Bronchial epithelial cell (primary cell): ENCODE measurements around the gene ARRDC2. TPM values are rescaled to one million over a fixed set of nuclear protein-coding genes. Genes with fewer than 3 reads are reported as not detected.

Experiments
- DNase-seq: peaks from one replicate; pipeline ENCODE4 v3.0.0-alpha.2; 2010; ENCODE audit warnings: low read depth
- FAIRE-seq: peaks from 2 replicates; lab custom pipeline; 2011; peaks lifted over from hg19 to GRCh38; lab: Jason Lieb, UNC
- H3K27me3 ChIP-seq: 2 replicates; pipeline ENCODE4 v1.5.1; 2011; ENCODE audit warnings: low read length; ENCODE audit not compliant: control insufficient read depth, insufficient read depth
- H3K36me3 ChIP-seq: 2 replicates; pipeline ENCODE4 v1.5.1; 2011; ENCODE audit warnings: low read length; ENCODE audit not compliant: control insufficient read depth, insufficient read depth
- H3K4me3 ChIP-seq: 2 replicates; pipeline ENCODE4 v1.5.1; 2011; ENCODE audit warnings: mild to moderate bottlenecking, low read depth, low read length, control low read depth
- CTCF ChIP-seq: IDR thresholded peaks from 2 replicates; pipeline ENCODE4 v1.5.1; 2011; ENCODE audit warnings: mild to moderate bottlenecking, moderate library complexity, low read length, control low read depth, inconsistent platforms; ENCODE audit not compliant: insufficient read depth, severe bottlenecking
- total RNA-seq: library from RNA; depleted of rRNA; stranded (reverse); fragments of >200 nt; gene quantifications from 2 replicates; pipeline ENCODE4 v1.2.1, GENCODE V29; 2014

ARRDC2 gene
- total RNA-seq, 1 donor from 2014 or later = 6.1 TPM

DNA sequence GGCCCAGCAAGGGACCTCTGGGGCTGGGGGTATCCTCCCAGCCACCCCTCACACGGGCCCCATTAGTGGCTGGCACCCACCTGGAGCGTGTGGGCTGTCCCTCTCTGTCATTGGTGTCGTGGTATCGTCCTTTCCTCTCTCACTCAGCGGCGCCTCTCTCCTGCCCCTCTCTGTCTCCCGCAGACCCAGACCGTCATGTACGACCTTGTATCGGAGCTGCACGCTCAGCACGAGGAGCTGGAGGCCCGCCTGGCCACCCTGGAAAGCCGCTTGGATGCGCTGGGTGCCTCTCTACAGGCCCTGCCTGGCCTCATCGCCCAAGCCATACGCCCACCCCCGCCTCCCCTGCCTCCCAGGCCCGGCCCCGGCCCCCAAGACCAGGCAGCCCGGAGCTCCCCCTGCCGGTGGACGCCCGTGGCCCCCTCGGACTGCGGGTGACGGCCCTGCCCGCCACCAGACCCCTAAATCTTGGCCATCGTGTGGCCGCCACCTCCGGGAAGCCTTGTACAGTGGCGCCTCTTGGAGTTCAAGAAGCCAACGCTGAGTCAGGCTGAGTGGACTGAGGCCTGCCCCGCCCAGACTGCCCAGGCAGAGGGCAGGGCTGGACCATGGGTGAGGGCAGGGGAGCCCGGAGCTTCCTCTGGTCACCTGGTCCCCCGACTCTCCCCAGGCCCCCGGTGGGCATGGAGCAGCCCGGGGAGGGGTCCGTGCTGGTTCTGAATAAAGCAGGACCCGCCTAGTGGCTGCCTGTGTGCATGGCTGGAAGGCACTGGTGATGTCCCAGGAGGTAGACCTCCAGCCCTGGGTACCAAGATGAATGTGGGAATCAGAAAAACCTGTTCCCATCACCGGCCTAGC is 9.8 kb upstream of the ARRDC2 start:
- TF ChIP-seq CTCF = peak; percentile 20
- H3K27me3 ChIP-seq = no peaks in the 10 kb centered on the region
- DNase-seq (no peak), FAIRE-seq (no peak)
- no peak overlapping the region for H3K4me3 ChIP-seq
- no peaks in the 10 kb centered on the region for H3K36me3 ChIP-seq

DNA sequence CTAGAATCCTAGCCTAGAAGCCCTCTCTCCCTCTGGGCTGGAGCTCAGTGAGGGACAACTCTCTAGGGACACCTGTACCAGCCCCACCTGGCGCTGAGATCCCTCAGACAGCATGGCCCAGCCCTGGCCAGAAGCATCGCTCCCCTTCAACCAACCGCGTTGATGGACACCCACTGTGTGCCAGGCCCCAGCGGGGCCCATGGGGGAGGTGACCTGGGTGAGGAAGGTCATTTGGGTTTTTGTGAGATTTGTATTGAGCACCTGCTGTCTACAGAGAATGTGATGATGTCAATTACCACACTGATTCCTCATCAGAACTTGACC is 9.2 kb upstream of the ARRDC2 start:
- TF ChIP-seq CTCF = no peak
- Histone ChIP-seq H3K36me3 (no peaks in the 10 kb centered on the region), H3K4me3 (no peak overlapping the region), H3K27me3 (no peaks in the 10 kb centered on the region)
- FAIRE-seq = no peak
- DNase-seq = no peak

GRCh38 chr19:17999684-18000479 is 8.1 kb upstream of the ARRDC2 start:
- no peak for TF ChIP-seq CTCF
- H3K36me3 ChIP-seq = no peaks in the 10 kb centered on the region
- FAIRE-seq (no peak), DNase-seq (no peak)
- H3K4me3 ChIP-seq = no peak overlapping the region
- no peaks in the 10 kb centered on the region for H3K27me3 ChIP-seq

DNA sequence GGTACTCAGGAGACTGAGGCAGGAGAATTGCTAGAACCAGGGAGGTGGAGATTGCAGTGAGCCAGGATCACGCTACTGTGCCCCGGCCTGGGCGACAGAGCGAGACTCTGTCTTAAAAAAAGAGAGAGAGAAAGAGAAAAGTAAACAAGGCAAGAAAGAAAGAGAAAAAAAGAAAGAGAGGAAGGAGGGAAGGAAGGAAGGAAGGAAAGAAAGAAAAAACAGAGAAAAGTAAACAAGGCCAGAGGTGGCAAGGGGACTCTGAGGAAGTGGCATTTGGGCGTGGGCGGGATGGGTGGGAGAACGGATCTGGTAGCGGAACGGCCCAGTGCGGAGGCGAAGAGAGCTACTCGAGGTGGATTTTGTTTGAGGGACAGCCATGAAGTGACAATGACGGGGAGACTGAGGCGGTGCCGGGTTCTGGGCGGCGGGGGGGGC is 7.5 kb upstream of the ARRDC2 start:
- Histone ChIP-seq H3K36me3 (no peaks in the 10 kb centered on the region), H3K27me3 (no peaks in the 10 kb centered on the region), H3K4me3 (peak overlapping the region; percentile 85)
- TF ChIP-seq CTCF = no peak
- FAIRE-seq (no peak), DNase-seq (no peak)

DNA sequence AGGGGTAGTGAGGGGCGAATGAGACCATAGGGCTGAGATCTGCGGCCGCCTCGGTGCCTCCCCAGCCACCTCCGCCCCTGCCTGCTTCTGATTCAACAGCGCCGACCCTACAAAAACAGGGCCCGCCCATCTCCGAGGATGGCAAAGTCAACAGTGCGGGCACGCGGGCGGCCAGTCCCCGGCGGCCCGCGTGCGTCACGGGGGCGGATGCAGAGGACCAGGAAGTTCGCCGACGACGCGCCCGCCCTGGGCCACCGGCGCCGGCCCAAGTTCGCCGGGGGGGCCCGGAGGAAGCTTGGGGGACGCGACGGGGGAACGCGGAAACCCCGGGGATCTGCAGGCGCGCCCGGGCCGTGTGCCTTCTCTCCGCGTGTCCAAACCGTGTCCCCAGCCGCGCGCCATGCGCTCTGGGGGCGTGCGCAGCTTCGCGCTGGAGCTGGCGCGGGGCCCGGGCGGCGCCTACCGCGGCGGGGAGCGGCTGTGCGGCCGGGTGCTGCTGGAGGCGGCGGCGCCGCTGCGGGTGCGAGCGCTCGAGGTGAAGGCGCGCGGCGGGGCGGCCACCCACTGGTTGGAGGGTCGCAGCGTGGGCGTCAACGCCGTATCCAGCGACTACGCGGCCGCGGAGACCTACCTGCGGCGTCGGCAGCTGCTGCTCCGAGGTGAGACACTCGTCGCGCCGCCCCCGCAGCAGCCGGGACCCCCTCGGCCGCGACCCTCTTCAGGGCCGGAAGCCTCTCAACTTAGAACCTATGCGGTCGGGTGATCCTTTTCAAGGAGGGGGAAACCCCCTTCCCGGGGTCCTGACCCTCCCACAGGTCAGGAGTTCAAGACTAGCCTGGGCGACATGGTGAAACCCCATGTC is 6.8 kb upstream of the ARRDC2 start:
- TF ChIP-seq CTCF = no peak
- DNase-seq (peak; percentile 66), FAIRE-seq (no peak)
- peak overlapping the region; percentile 85 for H3K4me3 ChIP-seq
- H3K27me3 ChIP-seq = no peaks in the 10 kb centered on the region
- H3K36me3 ChIP-seq = no peaks in the 10 kb centered on the region
